HG02588 (cell line): Measurements from ENCODE around the gene MAP1B.

Source experiments
- ATAC-seq: cut with Tn5 transposase; IDR thresholded peaks from one replicate; pipeline ENCODE4 v1.9.1; 2021; ENCODE audit warnings: mild to moderate bottlenecking, moderate library complexity; ENCODE audit not compliant: unreplicated experiment

MAP1B gene

GRCh38 chr5:72187388-72188075, 80.3 kb downstream of the MAP1B start:
- no peak for ATAC-seq

- ATAC-seq, result no peak
Measured at GRCh38 chr5:72188166-72188565, 80.9 kb downstream of the MAP1B start.

GRCh38 chr5:72189146-72189545, 81.9 kb downstream of the MAP1B start:
- ATAC-seq, result no peak

- ATAC-seq, result no peak
Measured at GRCh38 chr5:72191404-72191803, 84.1 kb downstream of the MAP1B start.

GRCh38 chr5:72194846-72195245, 87.6 kb downstream of the MAP1B start:
- peak; percentile 95 for ATAC-seq

- ATAC-seq, result no peak
Measured at GRCh38 chr5:72195581-72195980, 88.3 kb downstream of the MAP1B start.

- ATAC-seq, result no peak
Measured at GRCh38 chr5:72197393-72197792, 90.1 kb downstream of the MAP1B start.

- no peak for ATAC-seq
Measured at GRCh38 chr5:72199681-72200080, 92.4 kb downstream of the MAP1B start.

GRCh38 chr5:72202331-72202825, 95.1 kb downstream of the MAP1B start:
- ATAC-seq, result no peak

- no peak for ATAC-seq
Measured at GRCh38 chr5:72203251-72203845, 96.1 kb downstream of the MAP1B start.

- no peak for ATAC-seq
Measured at GRCh38 chr5:72204946-72205345, 97.7 kb downstream of the MAP1B start.

- no peak for ATAC-seq
Measured at GRCh38 chr5:72205431-72206009, 98.2 kb downstream of the MAP1B start.

GRCh38 chr5:72206160-72206559, 98.9 kb downstream of the MAP1B start:
- ATAC-seq, result no peak

GRCh38 chr5:72206994-72207393, 99.7 kb downstream of the MAP1B start:
- ATAC-seq, result no peak

GRCh38 chr5:72208324-72208926, 101.2 kb downstream of the MAP1B start:
- no peak for ATAC-seq

- ATAC-seq, result no peak
Measured at GRCh38 chr5:72209147-72210115, 102.2 kb downstream of the MAP1B start.

- no peak for ATAC-seq
Measured at GRCh38 chr5:72210888-72211678, 103.8 kb downstream of the MAP1B start.

- ATAC-seq, result no peak
Measured at GRCh38 chr5:72212171-72212570, 104.9 kb downstream of the MAP1B start.

- ATAC-seq, result no peak
Measured at GRCh38 chr5:72213482-72213881, 106.2 kb downstream of the MAP1B start.

- no peak for ATAC-seq
Measured at GRCh38 chr5:72214168-72214567, 106.9 kb downstream of the MAP1B start.
